ENCODE measurements around the gene CHST11. TPM values are rescaled to one million over a fixed set of nuclear protein-coding genes. Genes with fewer than 3 reads are reported as not detected.

CHST11 gene
- total and polyA plus RNA-seq, 10 of the 15 experiments (the other 5 are each of a cell fraction or from before 2014, with no cell fraction given), result 1.9 to 38.1 (median 17.2) TPM

DNA sequence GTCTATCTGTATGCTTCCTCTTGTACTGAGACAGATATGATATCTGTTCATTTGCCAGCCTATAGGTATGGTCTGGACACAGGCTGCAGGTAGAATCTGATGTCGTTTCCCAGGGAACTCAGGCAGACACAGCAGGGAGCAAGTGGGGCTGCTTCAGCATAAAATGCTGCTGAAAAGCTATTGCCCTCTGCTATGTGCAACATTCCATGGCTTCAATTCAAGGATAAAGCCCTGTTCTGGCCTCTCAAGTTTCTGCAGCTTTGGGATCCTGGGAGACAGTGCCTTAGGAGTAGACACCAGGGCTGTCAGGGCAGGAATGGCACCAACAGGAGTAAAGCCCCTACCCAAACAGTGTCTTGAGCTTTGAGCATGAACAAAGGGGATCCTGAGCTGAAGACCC lies 327.8 kb downstream of the CHST11 start (continued):
- TF ChIP-seq STAT3 (IDR thresholded peaks at IDR 0.05; ENCODE audit: low read depth, low read length) (no peak), SREBF2 (IDR thresholded peaks at IDR 0.05; ENCODE audit: low read length) (no peak), SIX5 (IDR thresholded peaks at IDR 0.05; ENCODE audit: low read depth, low read length, severe bottlenecking) (no peak), SIN3A (IDR thresholded peaks at IDR 0.05; ENCODE audit: low read depth, low read length) (no peak), ASH2L (IDR thresholded peaks at IDR 0.05; ENCODE audit: borderline replicate concordance, low read depth) (no peak)
- TF ChIP-seq, protein P1, sequence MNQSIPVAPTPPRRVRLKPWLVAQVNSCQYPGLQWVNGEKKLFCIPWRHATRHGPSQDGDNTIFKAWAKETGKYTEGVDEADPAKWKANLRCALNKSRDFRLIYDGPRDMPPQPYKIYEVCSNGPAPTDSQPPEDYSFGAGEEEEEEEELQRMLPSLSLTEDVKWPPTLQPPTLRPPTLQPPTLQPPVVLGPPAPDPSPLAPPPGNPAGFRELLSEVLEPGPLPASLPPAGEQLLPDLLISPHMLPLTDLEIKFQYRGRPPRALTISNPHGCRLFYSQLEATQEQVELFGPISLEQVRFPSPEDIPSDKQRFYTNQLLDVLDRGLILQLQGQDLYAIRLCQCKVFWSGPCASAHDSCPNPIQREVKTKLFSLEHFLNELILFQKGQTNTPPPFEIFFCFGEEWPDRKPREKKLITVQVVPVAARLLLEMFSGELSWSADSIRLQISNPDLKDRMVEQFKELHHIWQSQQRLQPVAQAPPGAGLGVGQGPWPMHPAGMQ (IDR thresholded peaks at IDR 0.05; ENCODE audit: borderline replicate concordance), result no peak

DNA sequence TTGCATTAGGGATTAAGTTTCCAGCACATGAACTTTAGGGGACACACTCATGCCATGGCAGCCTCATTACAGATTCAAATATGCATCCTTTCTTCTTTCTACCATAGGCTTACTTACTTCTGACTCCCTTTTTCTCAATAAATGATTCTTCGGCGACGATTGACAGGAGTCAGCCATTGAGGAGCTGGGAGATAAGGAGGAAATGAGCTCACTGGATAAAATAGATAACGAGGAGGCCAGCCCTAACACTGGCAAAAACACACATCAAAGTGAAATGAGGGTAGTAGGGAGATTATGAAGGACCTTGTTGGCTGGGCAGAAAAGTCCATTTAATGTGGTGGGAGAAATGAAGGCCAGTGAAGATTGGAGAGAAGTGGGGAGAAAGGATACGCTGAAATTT lies 329.1 kb downstream of the CHST11 start:
- Histone ChIP-seq H2AFZ (ENCODE audit: control insufficient read depth, low read depth, low read length) (no peak overlapping the region), H3K27me3 (replicated peaks in 1 of 2; ENCODE audit: control insufficient read depth in 2 of 2, insufficient read depth in 2 of 2, low read length in 1 of 2) (no peaks in the 10 kb centered on the region), H3K4me2 (ENCODE audit: control insufficient read depth, insufficient read depth) (no peak overlapping the region), H4K20me1 (ENCODE audit: control insufficient read depth, insufficient read depth) (no peaks in the 10 kb centered on the region), H3K79me2 (ENCODE audit: control insufficient read depth, insufficient read depth, low read length) (no peaks in the 10 kb centered on the region), H3K4me3 (no peak overlapping the region), H3K4me1 (ENCODE audit: control insufficient read depth, insufficient read depth, low read length) (no peaks in the 10 kb centered on the region), H3K27ac (ENCODE audit: control insufficient read depth, insufficient read depth) (no peak overlapping the region), H3K36me3 (ENCODE audit: control insufficient read depth in 2 of 2, insufficient read depth in 2 of 2, low read length in 1 of 2) (no peaks in the 10 kb centered on the region), H3K9me3 (replicated peaks; ENCODE audit: control insufficient read depth, insufficient read depth, low read length) (peaks cover 8% of the 10 kb centered on the region; the same call in 2 of the 3 replicates), H3K9ac (ENCODE audit: control insufficient read depth, insufficient read depth, low read length) (no peak overlapping the region)
- in situ Hi-C loops (cut with MboI) (no loop called here), intact Hi-C loops (cut with micrococcal nuclease; ENCODE audit: unreplicated experiment) (no loop called here)
- CTCF ChIA-PET, result interaction anchor here (0.6 kb wide), 1 partner anchor 79 kb away, joined by 3 read pairs; no protein-coding TSS in a partner anchor
- no peak for DNase-seq (ENCODE audit: low read depth, low spot score)
- no peak for FAIRE-seq
- WGBS (ENCODE audit: insufficient coverage, insufficient replicate concordance, low lambda C conversion rate, missing lambda C conversion rate), result 77% methylated on average over 5 of the region's 5 CpGs
- RAD21 ChIA-PET (ENCODE audit: unreplicated experiment), result no interaction called here
- SMC1A ChIA-PET (ENCODE audit: uncharacterized antibody, unreplicated experiment), result no interaction called here
- TF ChIP-seq STAT3 (IDR thresholded peaks at IDR 0.05; ENCODE audit: low read depth, low read length) (no peak), POLR2A (IDR thresholded peaks at IDR 0.05; ENCODE audit: low read depth, low read length) (no peak), EZH2 (IDR thresholded peaks at IDR 0.05; ENCODE audit: borderline replicate concordance, control insufficient read depth, low read depth, low read length) (no peak), CHD1 (IDR thresholded peaks at IDR 0.05; ENCODE audit: low read depth, low read length) (no peak), NFYA (IDR thresholded peaks at IDR 0.05; ENCODE audit: borderline replicate concordance, low read depth, low read length) (no peak), YBX1 (IDR thresholded peaks at IDR 0.05) (no peak), ESRRA (IDR thresholded peaks at IDR 0.05; ENCODE audit: low read length) (no peak), PML (IDR thresholded peaks at IDR 0.05; ENCODE audit: low read length) (no peak), RAD21 (IDR thresholded peaks at IDR 0.05; ENCODE audit: insufficient read depth, low read depth, low read length) (no peak), ZSCAN29 (IDR thresholded peaks at IDR 0.05) (no peak)
- TF ChIP-seq, protein P2, sequence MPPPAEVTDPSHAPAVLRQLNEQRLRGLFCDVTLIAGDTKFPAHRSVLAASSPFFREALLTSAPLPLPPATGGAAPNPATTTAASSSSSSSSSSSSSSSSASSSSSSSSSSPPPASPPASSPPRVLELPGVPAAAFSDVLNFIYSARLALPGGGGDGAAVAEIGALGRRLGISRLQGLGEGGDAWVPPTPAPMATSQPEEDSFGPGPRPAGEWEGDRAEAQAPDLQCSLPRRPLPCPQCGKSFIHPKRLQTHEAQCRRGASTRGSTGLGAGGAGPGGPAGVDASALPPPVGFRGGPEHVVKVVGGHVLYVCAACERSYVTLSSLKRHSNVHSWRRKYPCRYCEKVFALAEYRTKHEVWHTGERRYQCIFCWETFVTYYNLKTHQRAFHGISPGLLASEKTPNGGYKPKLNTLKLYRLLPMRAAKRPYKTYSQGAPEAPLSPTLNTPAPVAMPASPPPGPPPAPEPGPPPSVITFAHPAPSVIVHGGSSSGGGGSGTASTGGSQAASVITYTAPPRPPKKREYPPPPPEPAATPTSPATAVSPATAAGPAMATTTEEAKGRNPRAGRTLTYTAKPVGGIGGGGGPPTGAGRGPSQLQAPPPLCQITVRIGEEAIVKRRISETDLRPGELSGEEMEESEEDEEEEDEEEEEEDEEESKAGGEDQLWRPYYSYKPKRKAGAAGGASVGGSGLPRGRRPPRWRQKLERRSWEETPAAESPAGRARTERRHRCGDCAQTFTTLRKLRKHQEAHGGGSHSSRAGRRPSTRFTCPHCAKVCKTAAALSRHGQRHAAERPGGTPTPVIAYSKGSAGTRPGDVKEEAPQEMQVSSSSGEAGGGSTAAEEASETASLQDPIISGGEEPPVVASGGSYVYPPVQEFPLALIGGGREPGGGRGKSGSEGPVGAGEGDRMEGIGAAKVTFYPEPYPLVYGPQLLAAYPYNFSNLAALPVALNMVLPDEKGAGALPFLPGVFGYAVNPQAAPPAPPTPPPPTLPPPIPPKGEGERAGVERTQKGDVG (CRISPR knock-in tag; IDR thresholded peaks at IDR 0.05), result no peak
- BruUV-seq (replicated peaks), result no TSS peak
- ATAC-seq, result no peak
- POLR2A ChIA-PET, result no interaction called here
